22Rv1 (cell line): Measurements from ENCODE around the gene CLSTN1.

Source experiments
- CTCF ChIP-seq: fragments of 450-650 bp; IDR thresholded peaks from 2 replicates; pipeline ENCODE4 v1.5.1; 2017; ENCODE audit warnings: mild to moderate bottlenecking
- ZFX ChIP-seq: fragments of 450-650 bp; IDR thresholded peaks from 2 replicates; pipeline ENCODE4 v1.6.1; 2017; ENCODE audit warnings: antibody characterized with exemption, borderline replicate concordance

- TF ChIP-seq CTCF = no peak
- no peak for TF ChIP-seq ZFX
These were observed 90.5 kb downstream of the CLSTN1 start for GRCh38 chr1:9733160-9733789.
